Naive B cell (primary cell): ENCODE measurements around the gene CLCA1. TPM values are rescaled to one million over a fixed set of nuclear protein-coding genes. Genes with fewer than 3 reads are reported as not detected.

Source experiments
- polyA plus RNA-seq, 6 donors: library from polyadenylated mRNA; unstranded; fragments of 300-500 nt; fragmentation: Illumina TruSeq; gene quantifications; one replicate each; pipeline ENCODE4 v1.2.3, GENCODE V29; 2021; ENCODE audit warnings: low read depth in 6 of 6

Gene CLCA1
- polyA plus RNA-seq, 6 donors from 2014 or later: not detected

Other genes starting within 250 kb of the CLCA1 start
- 10 to 100 TPM; 24.2 to 46.8 (median 27.2) TPM for gene ODF2L, start 72.6 kb upstream of the CLCA1 start, polyA plus RNA-seq
- gene CLCA2, start 44.8 kb upstream of the CLCA1 start, polyA plus RNA-seq: not detected
- not detected for gene CLCA4, start 78.2 kb downstream of the CLCA1 start, polyA plus RNA-seq
- gene SH3GLB1, start 235.6 kb downstream of the CLCA1 start, polyA plus RNA-seq: 10 to 100 TPM; 34.7 to 52.8 (median 45.6) TPM